Measurements from ENCODE around the gene VASH2.

The VASH2 gene

DNA sequence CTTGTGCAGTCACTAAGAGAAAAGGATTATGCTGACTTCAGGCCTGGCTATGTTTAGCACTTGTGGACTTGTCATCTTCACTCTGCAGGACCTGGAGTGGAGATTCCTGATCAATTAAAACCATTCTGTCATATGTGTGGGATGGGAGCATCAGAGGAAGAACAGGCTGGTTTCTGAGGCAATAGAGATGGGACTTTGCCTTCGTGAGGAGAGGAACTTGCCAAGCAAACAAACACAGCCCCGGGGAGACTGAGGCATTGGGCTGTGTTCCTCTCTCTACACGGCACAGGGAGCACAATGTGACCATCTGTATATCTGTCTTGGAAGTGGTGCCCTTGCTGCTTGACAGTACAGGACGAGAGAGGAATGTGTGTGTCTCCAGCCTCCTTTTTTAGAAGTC, 23.1 kb downstream of the VASH2 start:
- Histone ChIP-seq H3K4me1 (peaks cover 5% of the 10 kb centered on the region), H3K4me2 (ENCODE audit: low read length) (no peak overlapping the region), H3K9ac (no peak overlapping the region), H3K79me2 (no peaks in the 10 kb centered on the region), H2AFZ (no peak overlapping the region), H3K4me3 (ENCODE audit: low read depth, low read length) (no peak overlapping the region), H3K27ac (no peak overlapping the region), H3K27me3 (ENCODE audit: control insufficient read depth, insufficient read depth, low read length) (no peaks in the 10 kb centered on the region), H3K36me3 (ENCODE audit: control insufficient read depth, insufficient read depth, low read length) (no peaks in the 10 kb centered on the region), H3K9me3 (ENCODE audit: control insufficient read depth, low read length) (no peaks in the 10 kb centered on the region)
- TF ChIP-seq, protein P1, sequence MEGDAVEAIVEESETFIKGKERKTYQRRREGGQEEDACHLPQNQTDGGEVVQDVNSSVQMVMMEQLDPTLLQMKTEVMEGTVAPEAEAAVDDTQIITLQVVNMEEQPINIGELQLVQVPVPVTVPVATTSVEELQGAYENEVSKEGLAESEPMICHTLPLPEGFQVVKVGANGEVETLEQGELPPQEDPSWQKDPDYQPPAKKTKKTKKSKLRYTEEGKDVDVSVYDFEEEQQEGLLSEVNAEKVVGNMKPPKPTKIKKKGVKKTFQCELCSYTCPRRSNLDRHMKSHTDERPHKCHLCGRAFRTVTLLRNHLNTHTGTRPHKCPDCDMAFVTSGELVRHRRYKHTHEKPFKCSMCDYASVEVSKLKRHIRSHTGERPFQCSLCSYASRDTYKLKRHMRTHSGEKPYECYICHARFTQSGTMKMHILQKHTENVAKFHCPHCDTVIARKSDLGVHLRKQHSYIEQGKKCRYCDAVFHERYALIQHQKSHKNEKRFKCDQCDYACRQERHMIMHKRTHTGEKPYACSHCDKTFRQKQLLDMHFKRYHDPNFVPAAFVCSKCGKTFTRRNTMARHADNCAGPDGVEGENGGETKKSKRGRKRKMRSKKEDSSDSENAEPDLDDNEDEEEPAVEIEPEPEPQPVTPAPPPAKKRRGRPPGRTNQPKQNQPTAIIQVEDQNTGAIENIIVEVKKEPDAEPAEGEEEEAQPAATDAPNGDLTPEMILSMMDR (IDR thresholded peaks at IDR 0.05), result no peak

DNA sequence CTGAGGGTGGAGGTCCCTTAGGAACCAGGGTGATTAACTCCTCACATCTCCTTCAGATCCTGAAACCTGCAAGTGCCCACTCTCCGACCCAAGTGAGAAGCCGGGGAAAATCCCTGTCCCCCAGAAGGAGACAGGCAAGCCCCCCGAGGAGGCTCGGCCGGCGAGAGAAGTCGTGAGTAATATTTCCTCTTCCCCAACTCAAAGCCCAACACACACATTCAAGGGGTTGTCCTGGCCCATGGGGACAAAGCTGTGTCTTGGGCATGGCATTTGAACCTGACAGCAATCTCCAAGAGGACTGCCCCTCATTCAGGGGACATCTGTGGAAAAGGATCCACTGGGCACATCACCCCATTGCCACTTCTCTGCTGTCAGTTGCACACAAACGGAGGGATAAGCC, 23.6 kb downstream of the VASH2 start:
- Histone ChIP-seq H3K9ac (no peak overlapping the region), H3K27me3 (ENCODE audit: control insufficient read depth, insufficient read depth, low read length) (no peaks in the 10 kb centered on the region), H3K4me2 (ENCODE audit: low read length) (no peak overlapping the region), H3K79me2 (no peaks in the 10 kb centered on the region), H3K4me3 (ENCODE audit: low read depth, low read length) (no peak overlapping the region), H3K27ac (no peak overlapping the region), H2AFZ (no peak overlapping the region), H3K4me1 (peaks cover 4% of the 10 kb centered on the region), H3K36me3 (ENCODE audit: control insufficient read depth, insufficient read depth, low read length) (no peaks in the 10 kb centered on the region), H3K9me3 (ENCODE audit: control insufficient read depth, low read length) (no peaks in the 10 kb centered on the region)
- TF ChIP-seq, protein P1 (IDR thresholded peaks at IDR 0.05), result no peak

DNA sequence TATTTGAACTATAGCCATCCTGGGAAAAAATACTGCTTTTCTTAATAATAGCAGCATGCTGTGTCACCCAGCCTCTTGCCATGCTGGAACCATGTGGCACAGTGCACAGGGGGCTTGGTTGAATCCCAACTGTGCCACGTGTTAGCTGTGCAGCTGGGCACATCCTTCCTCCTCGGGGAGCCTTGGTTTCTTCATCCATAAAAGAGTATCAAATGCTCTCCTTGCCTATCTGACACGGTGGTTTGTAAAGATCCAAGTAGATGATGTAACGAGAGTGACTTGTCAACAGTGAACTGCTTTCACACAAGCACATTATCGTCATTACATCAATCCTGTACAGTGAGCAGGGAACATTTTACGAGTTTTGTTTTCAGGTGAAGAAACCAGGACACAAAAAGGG, 24.4 kb downstream of the VASH2 start:
- H3K9ac ChIP-seq, result no peak overlapping the region
- H3K4me3 ChIP-seq (ENCODE audit: low read depth, low read length), result no peak overlapping the region
- TF ChIP-seq, protein P1 (IDR thresholded peaks at IDR 0.05), result no peak
- H3K4me1 ChIP-seq, result peaks cover 1% of the 10 kb centered on the region
- no peak overlapping the region for H3K27ac ChIP-seq
- H3K27me3 ChIP-seq (ENCODE audit: control insufficient read depth, insufficient read depth, low read length), result no peaks in the 10 kb centered on the region
- H3K36me3 ChIP-seq (ENCODE audit: control insufficient read depth, insufficient read depth, low read length), result no peaks in the 10 kb centered on the region
- no peaks in the 10 kb centered on the region for H3K79me2 ChIP-seq
- H3K9me3 ChIP-seq (ENCODE audit: control insufficient read depth, low read length), result no peaks in the 10 kb centered on the region
- no peak overlapping the region for H2AFZ ChIP-seq
- H3K4me2 ChIP-seq (ENCODE audit: low read length), result no peak overlapping the region

DNA sequence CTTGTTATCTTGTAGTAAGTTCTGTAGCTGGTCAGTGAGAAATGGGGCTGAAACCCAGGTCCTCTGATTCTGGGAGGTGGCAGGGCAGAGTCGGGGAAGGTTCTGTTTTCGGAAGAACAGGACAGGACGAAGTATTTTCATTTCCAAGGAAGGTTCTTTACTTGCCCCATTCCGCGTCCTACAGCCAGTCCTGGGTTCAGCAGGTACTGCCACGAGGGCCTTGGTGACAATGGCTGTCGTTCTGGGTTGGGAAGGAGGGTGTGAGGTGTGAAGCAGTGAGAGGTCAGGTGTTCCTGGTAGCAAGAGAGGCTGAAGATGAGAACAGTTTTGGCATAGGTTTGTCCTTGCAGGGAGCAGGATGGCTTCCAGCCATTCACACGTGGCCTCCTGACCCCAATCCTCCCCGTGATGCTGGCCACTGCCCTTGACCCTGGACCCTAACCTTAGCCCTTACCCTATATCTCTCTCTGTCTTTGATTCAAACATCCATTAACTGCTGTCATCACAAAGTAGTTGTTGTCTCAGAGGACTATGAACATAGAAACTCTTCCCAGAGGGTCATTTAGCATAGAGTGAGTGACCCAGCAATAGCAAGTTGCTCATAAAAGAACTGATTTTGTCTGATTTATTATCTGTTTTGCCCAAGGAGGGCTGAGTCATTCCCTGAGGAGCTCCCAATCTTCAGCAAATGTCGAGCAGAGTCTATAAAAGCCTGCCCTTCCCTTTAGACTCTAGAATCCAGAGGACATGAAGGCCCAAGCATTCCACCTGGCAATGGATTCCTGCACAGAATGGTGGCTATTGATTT, 25.0 kb downstream of the VASH2 start:
- TF ChIP-seq, protein P1 (IDR thresholded peaks at IDR 0.05), result no peak
- no peaks in the 10 kb centered on the region for H3K79me2 ChIP-seq
- no peaks in the 10 kb centered on the region for H3K27me3 ChIP-seq (ENCODE audit: control insufficient read depth, insufficient read depth, low read length)
- H3K9me3 ChIP-seq (ENCODE audit: control insufficient read depth, low read length), result no peaks in the 10 kb centered on the region
- H2AFZ ChIP-seq, result no peak overlapping the region
- no peak overlapping the region for H3K4me3 ChIP-seq (ENCODE audit: low read depth, low read length)
- H3K4me1 ChIP-seq, result no peaks in the 10 kb centered on the region
- H3K27ac ChIP-seq, result no peak overlapping the region
- H3K9ac ChIP-seq, result no peak overlapping the region
- H3K36me3 ChIP-seq (ENCODE audit: control insufficient read depth, insufficient read depth, low read length), result no peaks in the 10 kb centered on the region
- H3K4me2 ChIP-seq (ENCODE audit: low read length), result no peak overlapping the region

DNA sequence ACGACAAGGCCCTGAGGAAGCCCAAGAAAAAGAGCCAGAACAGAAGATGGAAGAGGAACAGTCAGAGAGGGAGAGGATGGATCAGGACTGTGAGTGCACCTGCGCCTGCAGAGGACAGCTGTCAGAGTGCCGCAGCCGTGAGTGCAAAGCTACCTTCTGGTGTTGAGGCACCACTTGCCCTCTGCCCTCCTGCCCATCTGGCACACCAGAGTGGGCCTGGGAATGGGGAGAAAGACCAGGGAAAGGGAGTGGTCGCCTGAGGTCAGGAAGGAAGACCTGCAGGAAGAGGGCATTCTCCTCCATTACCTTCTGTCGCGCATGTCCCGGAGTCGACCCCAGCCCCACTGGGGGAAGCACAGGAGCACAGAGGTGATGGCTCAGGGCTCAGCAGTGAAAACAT, 26.2 kb downstream of the VASH2 start:
- Histone ChIP-seq H3K27me3 (ENCODE audit: control insufficient read depth, insufficient read depth, low read length) (no peaks in the 10 kb centered on the region), H3K4me1 (no peaks in the 10 kb centered on the region), H3K79me2 (no peaks in the 10 kb centered on the region), H3K9ac (no peak overlapping the region), H3K4me3 (ENCODE audit: low read depth, low read length) (no peak overlapping the region), H3K4me2 (ENCODE audit: low read length) (no peak overlapping the region), H2AFZ (no peak overlapping the region), H3K36me3 (ENCODE audit: control insufficient read depth, insufficient read depth, low read length) (no peaks in the 10 kb centered on the region), H3K9me3 (ENCODE audit: control insufficient read depth, low read length) (no peaks in the 10 kb centered on the region), H3K27ac (no peak overlapping the region)
- TF ChIP-seq, protein P1 (IDR thresholded peaks at IDR 0.05), result no peak
